RWPE2 (cell line): ENCODE data around the gene COL8A1.
A peak's percentile ranks its signal among the peaks of the same experiment; 100 is the strongest.

ENCODE experiments used
- ATAC-seq: fragments of 200-7000 bp; cut with Tn5 transposase; 3 replicates; pipeline ENCODE4 v1.9.1; 2021; ENCODE audit warnings: low read depth
- DNase-seq: peaks from one replicate; pipeline ENCODE4 v3.0.0-alpha.2; 2020; ENCODE audit warnings: low spot score
- H3K27ac ChIP-seq: fragments of 450-650 bp; 2 replicates; pipeline ENCODE4 v1.5.1; 2017; ENCODE audit warnings: mild to moderate bottlenecking; ENCODE audit not compliant: poor library complexity, severe bottlenecking
- H3K27me3 ChIP-seq: fragments of 250-450 bp; sonication (Bioruptor Pico); 2 replicates; pipeline ENCODE4 v1.5.1; 2021; ENCODE audit warnings: mild to moderate bottlenecking, moderate library complexity; ENCODE audit not compliant: insufficient read depth, poor library complexity, severe bottlenecking
- H3K36me3 ChIP-seq: fragments of 250-450 bp; sonication (Bioruptor Pico); 2 replicates; pipeline ENCODE4 v1.5.1; 2020; ENCODE audit warnings: low read depth, mild to moderate bottlenecking, moderate library complexity
- H3K4me1 ChIP-seq: fragments of 250-450 bp; sonication (Bioruptor Pico); 2 replicates; pipeline ENCODE4 v1.5.1; 2021; ENCODE audit warnings: mild to moderate bottlenecking, moderate library complexity; ENCODE audit not compliant: insufficient read depth, poor library complexity, severe bottlenecking
- H3K4me3 ChIP-seq: fragments of 250-450 bp; sonication (Bioruptor Pico); 2 replicates; pipeline ENCODE4 v1.5.1; 2021; ENCODE audit warnings: mild to moderate bottlenecking, moderate library complexity; ENCODE audit not compliant: severe bottlenecking
- H3K9me3 ChIP-seq: fragments of 250-450 bp; sonication (Bioruptor Pico); 2 replicates; pipeline ENCODE4 v1.5.1; 2021; ENCODE audit warnings: mild to moderate bottlenecking, moderate library complexity; ENCODE audit not compliant: severe bottlenecking
- CTCF ChIP-seq: fragments of 450-650 bp; IDR thresholded peaks from one replicate; pipeline ENCODE4 v1.5.1; 2017; ENCODE audit warnings: mild to moderate bottlenecking, moderate library complexity; ENCODE audit not compliant: poor library complexity, severe bottlenecking

The COL8A1 gene

DNA sequence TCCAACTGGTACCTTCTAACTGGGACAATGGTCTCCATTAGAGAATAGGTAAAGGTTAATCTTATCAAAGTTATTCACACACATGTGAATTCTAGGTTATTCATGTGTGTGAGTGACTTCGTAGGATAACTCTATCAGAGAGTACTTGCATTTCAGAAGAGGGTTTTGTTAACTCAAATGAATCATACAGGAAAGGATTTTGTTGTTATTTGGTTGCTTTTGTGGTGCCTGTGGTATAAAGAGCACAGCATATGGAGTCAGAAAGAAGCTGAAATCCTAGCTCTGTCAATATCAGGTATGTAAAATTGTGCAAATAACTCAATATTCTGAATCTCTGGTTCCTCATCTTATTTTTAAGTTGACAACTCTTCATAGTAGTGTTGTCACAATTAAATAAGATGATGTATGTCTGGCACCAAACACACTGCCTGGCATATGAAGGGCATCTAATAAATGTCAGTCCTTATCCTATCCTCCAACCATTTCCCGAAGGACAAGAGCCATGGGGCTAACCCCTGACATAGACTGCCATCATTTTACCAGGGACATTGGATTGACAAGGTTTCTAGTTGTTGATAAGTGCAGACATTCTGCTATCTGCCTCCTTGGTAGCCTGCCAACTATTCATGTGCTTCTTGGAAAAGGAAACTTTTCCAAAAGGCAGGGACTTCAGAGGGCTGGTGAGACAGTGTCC lies 130.6 kb downstream of the COL8A1 start:
- Histone ChIP-seq H3K27me3 (no peaks in the 10 kb centered on the region), H3K4me3 (no peak overlapping the region), H3K27ac (no peak overlapping the region), H3K9me3 (no peaks in the 10 kb centered on the region), H3K4me1 (no peaks in the 10 kb centered on the region), H3K36me3 (peaks cover 13% of the 10 kb centered on the region)
- ATAC-seq (no peak), DNase-seq (no peak)
- no peak for TF ChIP-seq CTCF

- Histone ChIP-seq H3K4me3 (no peak overlapping the region), H3K36me3 (peaks cover 12% of the 10 kb centered on the region), H3K4me1 (no peaks in the 10 kb centered on the region), H3K27ac (no peak overlapping the region), H3K9me3 (no peaks in the 10 kb centered on the region), H3K27me3 (no peaks in the 10 kb centered on the region)
- no peak for ATAC-seq
- no peak for TF ChIP-seq CTCF
- DNase-seq, result no peak
Measured at GRCh38 chr3:99772171-99772570, 133.8 kb downstream of the COL8A1 start.

GRCh38 chr3:99772671-99773070 lies 134.3 kb downstream of the COL8A1 start:
- Histone ChIP-seq H3K27ac (no peak overlapping the region), H3K4me3 (no peak overlapping the region), H3K9me3 (no peaks in the 10 kb centered on the region), H3K36me3 (peaks cover 10% of the 10 kb centered on the region), H3K4me1 (no peaks in the 10 kb centered on the region), H3K27me3 (no peaks in the 10 kb centered on the region)
- TF ChIP-seq CTCF, result no peak
- ATAC-seq (no peak), DNase-seq (no peak)

DNA sequence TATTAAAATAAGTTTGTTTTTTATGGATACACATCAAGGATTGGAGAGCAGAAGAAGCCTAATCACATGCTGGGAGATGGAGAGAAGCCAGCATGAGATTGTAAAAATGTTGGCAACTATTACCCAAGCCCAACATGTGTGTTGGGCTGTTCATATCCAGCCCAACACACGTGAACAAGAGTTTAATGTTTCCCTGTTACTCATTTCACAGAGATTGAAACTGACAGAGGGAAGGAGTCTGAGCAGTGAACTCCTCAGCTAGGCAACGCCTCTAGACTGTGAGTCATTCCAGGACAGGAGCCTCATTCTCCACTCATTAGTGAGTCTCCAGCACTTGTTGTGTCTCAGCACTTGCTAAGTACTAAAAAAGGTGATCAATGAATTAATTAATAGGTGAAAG lies 136.1 kb downstream of the COL8A1 start:
- H3K4me1 ChIP-seq, result no peaks in the 10 kb centered on the region
- no peak overlapping the region for H3K27ac ChIP-seq
- DNase-seq (no peak), ATAC-seq (peak; percentile 92)
- H3K9me3 ChIP-seq, result no peaks in the 10 kb centered on the region
- H3K4me3 ChIP-seq, result no peak overlapping the region
- peaks cover 4% of the 10 kb centered on the region; the same call in 1 of the 2 replicates for H3K36me3 ChIP-seq
- TF ChIP-seq CTCF, result no peak
- no peaks in the 10 kb centered on the region for H3K27me3 ChIP-seq

DNA sequence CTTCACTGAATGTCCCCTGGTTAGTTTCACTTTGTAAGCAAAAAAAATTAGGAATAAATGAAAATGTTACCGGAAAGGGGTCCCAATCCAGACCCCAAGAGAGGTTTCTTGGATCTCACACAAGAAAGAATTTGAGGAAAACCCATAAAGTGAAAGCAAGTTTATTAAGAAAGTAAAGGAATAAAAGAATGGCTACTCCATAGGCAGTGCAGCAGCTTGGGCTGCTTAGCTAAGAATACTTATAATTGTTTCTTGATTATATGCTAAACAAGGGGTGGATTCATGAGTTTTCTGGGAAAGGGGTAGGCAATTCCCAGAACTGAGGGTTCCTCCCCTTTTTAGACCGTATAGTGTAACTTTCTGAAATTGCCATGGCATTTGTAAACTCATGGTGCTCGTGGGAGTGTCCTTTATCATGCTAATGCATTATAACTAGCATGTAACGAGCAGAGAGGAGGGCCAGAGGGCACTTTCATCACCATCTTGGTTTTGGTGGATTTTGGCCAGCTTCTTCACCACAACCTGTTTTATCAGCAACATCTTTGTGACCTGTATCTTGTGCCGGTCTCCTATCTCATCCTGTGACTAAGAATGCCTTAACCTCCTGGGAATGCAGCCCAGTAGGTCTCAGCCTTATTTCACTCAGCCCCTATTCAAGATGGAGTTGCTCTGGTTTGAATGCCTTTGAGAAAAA lies 138.3 kb downstream of the COL8A1 start:
- DNase-seq (no peak), ATAC-seq (no peak)
- Histone ChIP-seq H3K36me3 (peaks cover 4% of the 10 kb centered on the region; the same call in 1 of the 2 replicates), H3K27me3 (no peaks in the 10 kb centered on the region), H3K4me3 (no peak overlapping the region), H3K27ac (no peak overlapping the region), H3K4me1 (no peaks in the 10 kb centered on the region), H3K9me3 (no peaks in the 10 kb centered on the region)
- no peak for TF ChIP-seq CTCF
